GM21526 (cell line): ENCODE data around the gene PRRX2.
"Not testable (repeated sequence)": the region's sequence is repeated elsewhere in the genome, so short reads cannot be mapped to it uniquely, and the experiment has no call there.

Experiments
- ATAC-seq: cut with Tn5 transposase; IDR thresholded peaks from one replicate; pipeline ENCODE4 v1.9.1; 2021; ENCODE audit warnings: moderate library complexity; ENCODE audit not compliant: unreplicated experiment, low FRiP score

PRRX2 gene

DNA sequence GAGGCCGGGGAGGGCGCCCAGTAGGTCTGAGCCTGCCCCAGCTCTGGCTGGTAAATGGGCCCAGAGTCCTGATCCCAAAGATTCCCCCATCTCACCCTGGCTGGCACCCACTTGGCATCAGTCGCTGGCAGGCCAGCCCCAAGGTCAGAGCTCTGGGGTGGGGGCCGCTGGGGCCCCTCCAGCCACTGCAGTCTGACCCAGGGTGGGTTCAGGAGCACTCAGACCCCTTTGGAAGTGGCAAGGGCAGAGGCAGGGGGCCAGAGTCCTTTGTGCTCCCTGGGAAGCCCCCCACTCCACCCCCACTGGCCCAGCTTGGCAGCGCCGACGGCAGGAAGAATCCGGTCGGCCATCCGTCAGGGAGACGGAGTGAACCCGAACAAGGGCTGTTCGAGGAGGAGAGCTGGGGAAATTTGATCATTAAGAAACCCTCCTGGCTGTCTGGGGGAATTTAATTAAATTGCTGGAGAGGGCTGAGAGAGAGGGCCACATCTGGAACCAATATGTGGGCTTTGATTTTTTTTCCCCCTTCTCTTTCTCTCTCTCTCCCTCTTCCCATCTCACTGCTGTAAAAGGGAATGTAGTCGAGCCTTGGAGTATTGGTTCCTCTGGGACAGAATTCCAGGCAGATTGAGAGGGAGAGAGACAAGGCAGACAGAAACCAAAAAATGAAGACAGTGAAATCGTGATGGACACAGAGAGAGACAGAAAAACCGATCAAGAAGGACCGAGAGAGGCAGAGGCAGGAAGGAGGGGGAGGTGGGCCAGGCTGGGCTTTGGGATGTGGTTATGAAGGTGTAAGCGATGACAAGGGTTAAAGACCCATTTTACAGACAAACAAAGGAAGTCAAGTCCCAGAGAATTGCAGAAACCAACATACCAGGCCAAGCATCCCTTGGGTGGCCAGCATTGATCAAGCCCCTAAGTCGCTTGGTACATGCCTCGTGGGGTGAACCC is 15.4 kb upstream of the PRRX2 start:
- ATAC-seq, result no peak

DNA sequence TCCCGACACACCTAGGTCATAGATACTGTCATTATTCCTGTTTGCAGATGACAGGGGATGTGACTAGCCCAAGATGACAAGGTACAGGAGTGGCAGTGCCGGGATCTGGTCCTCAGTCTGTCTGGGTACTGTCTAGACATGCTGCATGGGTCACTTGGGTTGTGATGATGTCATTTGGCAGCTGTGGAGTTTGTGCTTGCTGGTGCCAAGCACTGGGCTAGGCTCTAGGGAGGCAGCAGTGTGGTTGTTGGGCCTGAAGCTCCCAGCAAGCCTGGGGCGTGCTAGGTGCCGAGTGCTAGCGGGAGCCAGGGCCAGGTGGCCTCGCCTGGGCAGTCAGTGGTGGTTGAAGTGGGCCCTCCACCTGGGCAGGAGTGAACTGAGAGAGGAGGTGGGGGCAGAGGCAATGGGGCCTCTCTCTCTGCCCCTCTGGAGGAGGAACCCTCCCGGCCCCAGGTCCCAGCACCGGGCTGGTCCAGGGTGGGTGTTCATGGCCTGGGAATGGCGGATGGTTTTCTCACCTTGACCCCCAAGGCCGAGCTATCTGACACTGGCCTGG is 14.7 kb upstream of the PRRX2 start:
- no peak for ATAC-seq

DNA sequence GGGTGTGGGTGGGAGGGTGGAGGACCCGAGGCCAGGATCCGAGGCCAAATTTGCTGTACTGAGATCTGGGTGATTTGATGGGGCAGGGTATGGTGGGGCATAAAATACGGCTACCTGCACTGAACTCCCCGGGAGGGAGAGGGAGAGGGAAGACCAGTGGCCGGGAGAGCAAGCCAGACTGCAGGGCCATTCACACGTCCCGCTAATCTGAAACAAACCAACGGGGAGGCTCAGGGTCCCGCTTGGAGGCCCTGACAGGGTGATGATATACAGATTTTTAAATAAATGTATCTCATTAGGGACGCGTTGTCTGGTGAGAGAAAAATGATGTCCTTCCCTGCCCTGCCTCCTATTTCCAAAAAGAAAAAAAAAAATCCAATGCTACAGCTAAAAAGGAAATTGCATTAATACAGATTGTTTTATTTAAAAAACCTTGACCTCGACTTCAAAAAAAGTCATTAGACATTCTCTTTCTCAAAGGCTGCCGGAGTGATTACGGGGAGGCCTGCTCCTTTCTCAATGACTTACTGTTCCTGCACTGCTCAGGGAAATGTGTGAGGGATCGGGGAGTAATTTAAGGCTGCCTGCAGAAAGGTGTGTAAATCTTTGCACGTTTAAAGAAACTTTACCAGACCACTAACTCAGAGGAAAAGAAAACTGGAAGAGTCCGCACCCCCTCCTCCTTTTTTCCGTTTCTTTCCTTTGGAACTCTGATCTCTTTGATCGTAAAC is 11.5 kb upstream of the PRRX2 start:
- ATAC-seq, result no peak

DNA sequence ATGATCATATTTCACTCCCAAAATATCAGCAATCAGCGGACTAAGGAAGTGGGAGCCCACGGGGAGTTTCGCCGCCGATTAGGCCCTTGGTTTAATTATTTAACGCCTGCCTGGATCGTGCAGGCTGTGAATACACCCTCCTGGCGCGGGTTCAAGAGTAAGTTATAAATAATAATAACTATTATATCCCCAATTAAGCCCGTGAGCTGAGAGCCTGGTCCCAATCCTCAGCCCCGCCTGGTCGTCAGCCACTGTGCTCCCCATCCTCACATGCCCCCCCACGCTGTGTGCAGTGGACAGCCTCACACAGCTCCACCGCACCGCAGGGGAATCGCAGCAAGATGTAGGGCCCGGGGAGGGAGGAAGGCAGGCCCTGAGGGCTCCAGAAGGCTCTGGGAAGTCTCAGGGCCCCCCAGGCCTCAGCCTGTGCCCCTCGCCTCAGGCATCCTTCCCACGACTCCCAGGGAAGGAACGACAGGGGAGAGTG is 10.8 kb upstream of the PRRX2 start:
- no peak for ATAC-seq

DNA sequence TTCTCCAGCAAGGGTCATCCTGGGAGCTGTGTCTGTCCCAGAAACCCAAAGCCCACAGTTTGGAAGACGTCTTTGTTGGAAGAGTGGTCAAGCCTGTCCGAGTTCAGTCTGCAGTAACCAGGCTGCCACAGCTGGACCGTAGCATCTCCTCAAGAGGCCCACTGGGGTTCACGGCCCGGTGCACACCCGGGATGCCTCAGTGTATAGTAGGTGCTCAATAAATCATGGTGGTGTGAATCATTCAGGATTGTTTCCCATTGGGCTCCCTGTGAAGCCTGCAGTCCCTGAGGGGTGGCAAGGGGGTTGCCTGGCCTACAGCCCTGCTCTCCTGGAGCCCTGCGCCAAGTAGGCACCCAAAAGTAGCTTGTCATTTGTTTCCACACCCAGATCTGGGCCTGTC is 10.3 kb upstream of the PRRX2 start:
- ATAC-seq, result no peak

DNA sequence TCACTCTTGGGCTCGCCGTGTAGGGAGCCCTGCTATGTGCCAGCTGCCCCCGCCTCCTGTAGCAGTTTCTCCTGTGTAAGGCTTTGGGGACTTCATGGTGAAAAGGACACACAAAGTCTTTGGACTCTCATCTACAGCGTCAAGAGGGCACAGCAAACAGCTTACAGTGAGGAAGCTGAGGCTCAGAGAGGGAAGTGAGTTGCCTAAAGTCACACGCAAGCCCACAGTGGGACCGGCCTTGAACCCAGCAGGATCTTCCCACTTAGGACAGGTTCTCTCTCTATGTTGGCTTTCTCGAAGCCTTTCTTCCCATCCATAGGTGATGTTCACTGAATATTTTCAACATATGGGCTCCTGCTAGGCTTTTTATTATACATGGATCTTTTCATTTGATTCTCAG is 9.8 kb upstream of the PRRX2 start:
- ATAC-seq, result no peak

DNA sequence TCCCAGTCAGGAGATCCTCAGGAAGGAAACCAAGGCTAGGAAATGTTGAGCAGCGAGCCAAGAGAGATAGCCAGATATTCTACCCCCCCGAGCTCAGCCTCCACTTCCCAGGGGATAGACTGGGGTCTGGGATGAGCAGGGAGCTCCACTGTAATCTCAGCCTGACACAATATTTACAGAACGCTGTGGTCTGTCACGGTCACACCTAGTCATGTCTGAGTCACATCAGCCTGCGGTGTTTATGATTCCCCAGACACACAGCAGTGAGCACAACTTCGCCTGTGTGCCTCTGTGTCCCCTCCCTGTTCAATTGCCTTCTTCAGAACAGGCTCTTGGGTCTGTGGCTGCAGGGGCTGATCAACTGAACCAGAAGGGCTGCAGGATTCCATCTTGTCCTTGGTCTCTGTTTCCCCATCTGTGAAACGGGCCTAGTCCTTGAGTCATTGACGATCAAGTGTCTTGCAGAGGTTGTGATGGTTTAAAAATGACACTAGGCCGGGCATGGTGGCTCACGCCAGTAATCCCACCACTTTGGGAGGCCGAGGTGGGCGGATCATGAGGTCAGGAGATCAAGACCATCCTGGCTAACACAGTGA is 8.6 kb upstream of the PRRX2 start:
- ATAC-seq, result no peak

DNA sequence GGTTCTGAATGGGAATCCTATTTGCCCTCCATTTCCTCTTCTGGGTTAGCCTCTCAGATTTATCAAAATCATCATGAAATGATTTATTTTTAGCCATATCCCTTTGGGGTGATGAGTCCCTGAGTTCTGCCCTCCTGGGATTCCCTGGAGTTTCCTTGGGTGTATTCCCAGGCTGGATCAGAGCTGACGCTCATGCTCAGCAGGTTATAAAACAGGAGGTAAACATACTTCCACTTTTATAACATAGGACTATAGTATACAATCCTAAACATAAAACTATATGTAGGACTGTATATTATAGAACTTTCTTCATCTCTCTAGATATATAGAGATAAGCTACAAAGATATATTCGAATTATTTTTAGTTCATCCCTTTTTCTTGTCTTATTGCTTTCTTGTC is 4.4 kb upstream of the PRRX2 start:
- ATAC-seq, result no peak

DNA sequence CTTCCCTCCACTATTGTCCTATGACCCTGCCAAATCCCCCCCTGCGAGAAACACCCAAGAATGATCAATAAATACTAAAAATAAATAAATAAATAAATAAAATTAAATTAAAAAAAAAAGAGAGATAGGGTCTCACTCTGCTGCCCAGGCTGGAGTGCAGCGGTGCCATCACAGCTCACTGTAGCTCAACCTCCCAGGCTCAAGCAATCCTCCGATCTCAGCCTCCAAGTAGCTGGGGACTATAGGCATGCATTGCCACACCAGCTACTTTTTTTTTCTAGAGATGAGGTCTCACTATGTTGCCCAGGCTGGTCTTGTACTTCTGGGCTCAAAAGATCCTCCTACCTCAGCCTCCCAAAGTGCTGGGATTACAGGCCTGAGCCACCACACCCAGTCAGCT is 3.2 kb upstream of the PRRX2 start:
- ATAC-seq, result not testable (repeated sequence)

DNA sequence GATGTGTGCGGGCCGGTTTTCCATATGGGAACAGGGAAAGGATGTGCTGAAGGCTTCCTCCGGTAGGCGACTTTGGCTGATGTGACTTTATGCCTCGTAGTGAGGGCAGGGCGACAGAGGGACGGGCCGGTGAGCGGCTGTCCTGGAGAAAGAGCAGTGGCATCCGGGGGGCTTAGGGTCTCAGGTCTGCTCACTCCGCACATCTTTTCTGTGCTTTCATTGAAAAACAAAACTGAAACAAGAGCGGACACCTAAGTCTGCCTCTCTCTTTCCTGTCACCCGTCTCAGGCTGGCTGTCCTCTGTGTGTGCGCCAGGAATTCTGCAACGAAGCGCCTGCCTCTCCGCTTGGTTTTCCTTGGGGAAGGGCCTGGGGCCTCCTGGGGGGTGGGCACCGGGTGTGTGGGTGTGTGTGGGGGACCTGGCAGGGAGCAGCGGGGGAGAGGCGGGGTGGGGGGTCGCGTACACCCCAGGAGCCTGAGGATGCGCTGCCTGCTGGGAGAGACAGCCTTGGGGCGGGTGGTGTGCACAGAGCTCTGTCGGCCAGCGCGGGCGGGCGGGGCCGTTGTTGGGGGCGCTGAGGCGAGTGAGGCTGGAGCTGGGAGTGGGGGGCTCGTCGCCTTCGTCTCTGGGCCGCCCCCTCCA is 580 bp upstream of the PRRX2 start:
- no peak for ATAC-seq

DNA sequence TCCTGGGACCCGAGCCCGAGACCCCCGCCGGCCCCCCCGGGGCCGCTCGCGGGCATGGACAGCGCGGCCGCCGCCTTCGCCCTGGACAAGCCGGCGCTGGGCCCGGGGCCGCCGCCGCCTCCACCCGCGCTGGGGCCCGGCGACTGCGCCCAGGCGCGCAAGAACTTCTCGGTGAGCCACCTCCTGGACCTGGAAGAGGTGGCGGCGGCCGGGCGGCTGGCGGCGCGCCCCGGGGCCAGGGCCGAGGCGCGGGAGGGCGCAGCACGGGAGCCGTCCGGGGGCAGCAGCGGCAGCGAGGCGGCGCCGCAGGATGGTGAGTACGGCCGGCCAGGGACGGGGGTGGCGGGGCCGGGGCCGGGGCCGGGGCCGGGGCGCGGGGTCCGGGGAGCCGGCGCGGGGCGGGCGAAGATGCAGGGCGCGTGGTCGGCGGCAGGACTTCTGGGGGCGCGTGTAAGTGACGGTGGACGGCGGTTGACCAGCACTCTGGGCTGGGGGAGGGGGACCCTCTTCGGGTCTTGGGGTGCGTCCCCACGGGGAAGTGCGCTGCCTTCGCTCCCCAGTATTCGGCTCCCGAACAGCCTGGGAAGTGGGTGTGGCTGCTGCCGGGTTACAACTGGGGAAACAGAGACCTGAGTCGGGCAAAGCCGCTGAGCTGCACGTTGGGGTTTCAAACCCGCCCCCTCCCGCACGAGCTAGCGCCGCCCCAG is 520 bp downstream of the PRRX2 start:
- ATAC-seq, result no peak

DNA sequence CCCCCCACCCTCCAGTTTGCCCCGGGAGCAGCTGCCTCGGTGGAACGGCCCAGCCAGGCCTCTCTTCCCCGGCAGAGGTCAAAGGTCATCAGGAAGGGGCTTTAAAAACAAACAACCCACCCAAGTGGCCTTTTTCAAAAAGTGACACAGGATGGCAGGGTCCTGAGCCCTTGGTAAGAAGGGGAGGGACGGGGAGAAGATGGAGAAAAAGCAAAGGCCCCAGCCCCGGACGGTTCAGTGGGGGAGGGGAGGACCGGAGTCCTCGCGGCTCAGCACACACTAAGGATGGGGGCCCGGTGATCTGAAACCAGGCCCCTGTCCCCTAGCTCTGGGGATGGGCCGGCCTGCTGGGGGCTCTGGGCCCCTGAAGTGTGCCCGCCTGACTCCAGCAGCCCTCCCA is 1.1 kb downstream of the PRRX2 start:
- ATAC-seq, result no peak

DNA sequence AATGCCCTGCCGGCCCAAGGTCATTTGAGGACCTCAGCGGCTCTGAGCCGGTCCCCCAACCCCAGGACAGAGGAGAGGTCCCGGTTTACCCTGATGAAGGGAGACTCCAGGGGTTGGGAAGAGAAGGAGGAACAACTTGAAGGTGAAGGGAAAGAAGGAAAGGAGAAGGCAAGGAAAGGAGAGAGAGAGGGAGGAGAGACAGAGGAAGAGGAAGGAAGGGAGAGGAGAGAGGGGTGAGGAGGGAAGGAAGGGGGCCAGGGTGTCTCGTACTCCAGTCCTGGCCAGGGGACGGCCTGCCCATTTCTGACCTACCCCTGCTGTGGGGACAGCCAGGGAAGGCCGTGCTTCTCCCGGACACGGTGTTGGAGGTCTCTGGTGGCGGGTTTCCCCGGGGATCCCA is 1.9 kb downstream of the PRRX2 start:
- ATAC-seq, result no peak

DNA sequence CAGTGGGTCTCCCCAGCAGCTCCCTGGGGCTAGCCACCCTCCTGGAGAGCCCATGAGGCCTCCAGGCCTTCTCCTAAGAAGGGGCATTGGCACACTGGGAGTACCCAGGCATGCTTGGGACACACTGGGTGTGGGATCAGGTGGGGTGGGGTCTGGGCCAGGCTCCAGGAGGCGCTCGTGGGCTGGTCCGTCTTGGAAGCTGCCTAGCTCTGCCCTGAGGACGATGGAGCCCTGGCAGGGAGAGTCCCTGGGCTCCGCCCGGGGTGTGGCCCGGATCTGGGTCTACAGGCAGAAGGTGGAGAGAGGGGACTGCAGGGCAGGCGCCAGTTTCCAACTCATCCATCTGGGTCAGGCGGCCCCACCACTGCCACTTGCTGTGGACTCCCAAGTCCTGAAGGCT is 2.4 kb downstream of the PRRX2 start:
- ATAC-seq, result no peak

DNA sequence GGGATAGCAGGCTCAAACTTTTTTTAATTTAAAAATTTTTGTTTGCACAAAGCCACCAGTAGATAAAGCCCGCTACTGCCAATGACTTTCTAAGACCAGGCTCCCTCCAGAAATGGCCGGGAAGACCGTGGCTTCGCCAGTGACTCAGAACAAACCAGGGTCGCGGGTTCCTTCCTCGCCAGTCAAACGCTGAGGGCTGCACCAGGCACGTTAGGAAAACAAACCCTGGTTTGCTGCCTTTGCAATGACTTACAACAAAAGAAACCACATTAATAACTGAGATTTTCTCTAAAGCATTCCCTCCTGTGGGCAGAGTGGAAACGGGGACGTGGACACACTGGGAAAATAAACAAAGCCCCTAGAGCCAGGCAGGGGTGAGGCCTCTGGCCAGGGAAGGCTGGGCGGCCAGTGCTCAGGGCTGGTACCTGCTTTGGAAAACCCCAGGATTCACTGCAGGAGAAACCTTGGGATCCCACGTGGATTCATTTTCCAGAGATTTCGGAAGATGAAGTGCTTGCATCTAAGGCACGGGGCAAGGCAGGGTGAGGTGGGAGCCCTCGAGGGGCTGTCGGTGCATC is 3.8 kb downstream of the PRRX2 start:
- ATAC-seq, result no peak

DNA sequence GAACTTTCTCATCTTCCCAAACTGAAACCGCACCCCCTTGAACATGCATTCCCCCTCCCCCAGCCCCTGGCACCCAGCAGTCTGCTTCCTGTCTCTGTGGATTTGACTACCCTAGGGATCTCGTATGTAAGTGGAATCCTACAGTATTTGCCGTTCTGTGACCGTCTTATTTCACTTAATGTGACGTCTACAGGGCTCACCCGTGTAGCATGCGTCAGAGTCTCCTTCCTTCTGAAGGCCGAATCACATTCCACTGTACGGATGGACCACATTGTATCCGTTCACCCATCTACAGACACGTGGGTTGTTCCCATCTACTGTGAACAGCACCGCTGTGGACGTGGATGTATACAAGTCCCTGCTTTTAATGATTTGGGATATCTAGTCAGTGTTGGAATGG is 4.5 kb downstream of the PRRX2 start:
- no peak for ATAC-seq

DNA sequence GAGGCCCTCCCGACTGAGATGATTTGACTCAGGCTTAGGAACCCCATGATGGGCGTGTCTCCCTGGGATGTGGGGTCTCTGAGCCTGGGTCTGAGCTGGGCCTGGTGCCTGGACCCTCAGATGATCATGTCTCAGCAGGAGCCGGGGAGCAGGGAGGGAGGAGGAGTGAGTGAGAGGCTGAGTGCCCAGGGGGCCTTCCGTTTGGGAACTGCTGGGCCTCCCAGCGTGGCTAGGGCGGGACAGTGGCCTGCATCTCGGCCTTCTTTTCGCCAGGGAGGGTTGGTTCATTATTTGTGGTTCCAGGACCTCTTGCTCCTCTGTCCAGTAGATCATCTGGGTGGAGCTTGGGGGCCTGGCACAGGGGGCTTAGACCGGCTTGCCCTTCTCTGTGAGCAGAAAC is 5.6 kb downstream of the PRRX2 start:
- ATAC-seq, result no peak

DNA sequence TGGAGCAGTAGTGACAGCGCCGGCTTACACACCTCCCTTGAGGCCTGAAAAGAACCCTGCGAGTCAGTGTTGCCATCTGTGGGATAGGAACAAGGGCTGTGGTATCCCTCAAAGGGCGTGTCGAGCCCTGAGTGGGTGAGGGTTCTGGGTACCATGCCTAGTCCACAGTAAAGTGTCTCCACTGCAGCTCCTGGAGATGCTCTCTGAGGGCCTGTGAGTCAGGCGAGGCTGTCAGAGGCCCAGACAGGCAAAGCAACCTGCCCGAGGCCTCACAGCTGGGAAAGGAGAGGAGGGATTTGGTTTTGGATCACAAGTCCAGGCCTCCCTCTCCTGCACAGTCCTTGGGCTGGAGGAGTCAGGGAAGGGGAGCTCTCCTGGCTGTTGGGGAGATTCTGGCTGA is 6.1 kb downstream of the PRRX2 start:
- ATAC-seq, result no peak

DNA sequence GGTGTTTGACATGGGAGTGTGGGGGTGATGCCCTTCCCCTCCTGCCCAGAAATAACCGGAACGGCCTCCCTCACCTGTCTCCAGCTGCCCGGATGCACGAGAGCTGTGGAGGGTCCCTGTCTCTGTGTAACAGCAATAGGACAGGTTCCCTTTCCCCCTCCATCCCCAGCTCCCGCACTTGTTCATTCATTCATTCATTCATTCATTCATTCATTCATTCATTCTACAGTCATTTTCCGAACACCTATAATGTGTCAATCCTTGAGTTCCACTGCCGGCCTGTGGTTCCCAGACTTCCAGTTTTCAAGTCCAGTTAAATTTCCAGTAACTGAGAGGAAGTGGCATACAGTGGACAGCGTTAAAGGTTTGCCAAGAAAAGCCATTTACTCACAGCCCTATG is 7.3 kb downstream of the PRRX2 start:
- no peak for ATAC-seq

DNA sequence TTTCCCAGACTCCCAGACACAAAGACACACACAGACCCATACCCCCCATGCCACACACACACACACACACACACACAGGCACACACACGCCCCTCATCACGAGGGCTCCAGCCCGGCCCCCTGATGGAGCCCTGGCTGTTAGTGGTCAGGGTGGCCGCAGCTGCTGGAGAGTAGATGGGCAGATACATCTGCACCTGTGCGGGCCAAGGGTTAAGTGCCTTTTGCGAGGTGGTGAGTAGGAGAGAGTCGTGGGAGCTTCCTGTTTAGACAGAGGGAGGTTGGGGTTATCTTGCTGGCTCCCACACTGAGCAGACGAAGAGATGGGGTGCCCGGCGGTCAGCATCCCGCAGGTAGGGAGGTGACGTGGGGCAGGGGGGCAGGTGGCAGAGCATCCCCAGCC is 8.2 kb downstream of the PRRX2 start:
- no peak for ATAC-seq
